CD14-positive monocyte (primary cell): ENCODE results near the gene ITGA5. TPM values are rescaled to one million over a fixed set of nuclear protein-coding genes. Genes with fewer than 3 reads are reported as not detected.

Experiments used
- DNase-seq, 3 donors: peaks; one replicate each; pipeline ENCODE4 v3.0.0-alpha.2; 2011 to 2022
- H2AFZ ChIP-seq: 2 replicates; pipeline ENCODE4 v1.6.0; 2012; ENCODE audit warnings: mild to moderate bottlenecking, low read depth, low read length, inconsistent platforms; ENCODE audit not compliant: insufficient read depth, poor library complexity, severe bottlenecking
- H3K27ac ChIP-seq, 2 donors: 1 replicate in 1 of 2; 2 replicates in 1 of 2; pipeline ENCODE4 v1.5.1; 2012 to 2013; ENCODE audit warnings: low read length in 2 of 2, control low read depth in 1 of 2, inconsistent platforms in 1 of 2, low read depth in 1 of 2, mild to moderate bottlenecking in 1 of 2
- H3K27me3 ChIP-seq, 2 donors: one replicate each; pipeline versions ENCODE4 v1.6.0 to v1.6.1; 2011 to 2013; ENCODE audit warnings: low read length in 2 of 2; ENCODE audit not compliant: control insufficient read depth in 2 of 2, insufficient read depth in 2 of 2
- H3K36me3 ChIP-seq, 2 donors: replicated peaks in 1 of 2; 1 replicate in 1 of 2; 2 replicates in 1 of 2; pipeline versions ENCODE4 v1.5.1 to v1.6.1; 2012 to 2013; ENCODE audit warnings: low read length in 2 of 2, control low read depth in 1 of 2, inconsistent platforms in 1 of 2, mild to moderate bottlenecking in 1 of 2; ENCODE audit not compliant: insufficient read depth in 2 of 2, control insufficient read depth in 1 of 2
- H3K4me1 ChIP-seq, 2 donors: 1 replicate in 1 of 2; 2 replicates in 1 of 2; pipeline versions ENCODE4 v1.5.1 to v1.6.1; 2012 to 2013; ENCODE audit warnings: low read length in 2 of 2, control low read depth in 1 of 2, inconsistent platforms in 1 of 2, mild to moderate bottlenecking in 1 of 2, moderate library complexity in 1 of 2; ENCODE audit not compliant: insufficient read depth in 2 of 2, control insufficient read depth in 1 of 2
- H3K4me2 ChIP-seq: replicated peaks from 2 replicates; pipeline ENCODE3; 2012; ENCODE audit warnings: low read length, moderate library complexity, mild to moderate bottlenecking; ENCODE audit not compliant: poor library complexity, severe bottlenecking; ENCODE audit errors: extremely low read depth
- H3K4me3 ChIP-seq, 3 experiments: fragments of 200-600 bp in 1 of 3; sonication (generic) in 1 of 3; replicated peaks in 1 of 3; 1 replicate in 2 of 3; 2 replicates in 1 of 3; pipeline ENCODE4 v1.5.1; 2011 to 2013; ENCODE audit warnings: low read length in 3 of 3, mild to moderate bottlenecking in 3 of 3, control low read depth in 2 of 3, low read depth in 2 of 3, inconsistent platforms in 1 of 3, moderate library complexity in 1 of 3
- H3K79me2 ChIP-seq: 2 replicates; pipeline ENCODE4 v1.6.0; 2012; ENCODE audit warnings: mild to moderate bottlenecking, control low read depth, inconsistent platforms, low read length, moderate library complexity; ENCODE audit not compliant: insufficient read depth
- H3K9ac ChIP-seq: 2 replicates; pipeline ENCODE4 v1.6.0; 2017; ENCODE audit warnings: low read length, mild to moderate bottlenecking; ENCODE audit not compliant: insufficient read depth, poor library complexity, severe bottlenecking
- H3K9me3 ChIP-seq, 2 donors: replicated peaks in 1 of 2; 1 replicate in 1 of 2; 2 replicates in 1 of 2; pipeline versions ENCODE4 v1.5.1 to v1.6.1; 2012 to 2013; ENCODE audit warnings: low read length in 2 of 2, control low read depth in 1 of 2; ENCODE audit not compliant: control insufficient read depth in 1 of 2, insufficient read depth in 1 of 2
- H4K20me1 ChIP-seq: 2 replicates; pipeline ENCODE4 v1.6.0; 2012; ENCODE audit warnings: mild to moderate bottlenecking, low read length, control low read depth, moderate library complexity; ENCODE audit not compliant: insufficient read depth
- H3K27ac Mint-ChIP-seq, 7 donors: one replicate each; pipeline ENCODE4 v1.8.0; 2020; ENCODE audit warnings: mild to moderate bottlenecking in 7 of 7, mixed read lengths in 7 of 7, moderate library complexity in 6 of 7, inconsistent platforms in 2 of 7
- H3K27me3 Mint-ChIP-seq, 3 donors: one replicate each; pipeline ENCODE4 v1.8.0; 2021 to 2022; ENCODE audit warnings: low read depth in 3 of 3, mild to moderate bottlenecking in 3 of 3, mixed read lengths in 3 of 3, moderate library complexity in 3 of 3, inconsistent platforms in 1 of 3
- H3K36me3 Mint-ChIP-seq, 2 donors: one replicate each; pipeline ENCODE4 v1.8.0; 2020; ENCODE audit warnings: mixed read lengths in 2 of 2, inconsistent platforms in 1 of 2, mild to moderate bottlenecking in 1 of 2
- H3K4me1 Mint-ChIP-seq: one replicate; pipeline ENCODE4 v1.8.0; 2020; ENCODE audit warnings: mild to moderate bottlenecking, mixed read lengths
- H3K4me3 Mint-ChIP-seq, 2 donors: one replicate each; pipeline ENCODE4 v1.8.0; 2020; ENCODE audit warnings: mild to moderate bottlenecking in 2 of 2, mixed read lengths in 2 of 2, moderate library complexity in 1 of 2
- H3K9me3 Mint-ChIP-seq, 7 donors: one replicate each; pipeline ENCODE4 v1.8.0; 2020 to 2022; ENCODE audit warnings: mixed read lengths in 7 of 7, mild to moderate bottlenecking in 6 of 7, moderate library complexity in 6 of 7, inconsistent platforms in 2 of 7
- CTCF ChIP-seq: fragments of 200-600 bp; IDR thresholded peaks from one replicate; pipeline ENCODE4 v1.8.0; 2022; ENCODE audit warnings: antibody characterized with exemption, mild to moderate bottlenecking
- WGBS: methylation state at CpG from one replicate; pipeline ENCODE4 v1.1.5; 2013; ENCODE audit warnings: missing lambda C conversion rate; ENCODE audit not compliant: insufficient coverage; 5-methylcytosine and 5-hydroxymethylcytosine counted together
- intact Hi-C, 2 donors: fragments of 100-400 bp; cut with micrococcal nuclease; formaldehyde crosslinking; loops; one replicate each; pipeline versions ENCODE4 v1.15.0 to v1.15.1; 2023
- polyA plus RNA-seq, 3 donors: library from polyadenylated mRNA; depleted of rRNA in 1 of 3; unstranded in 2 of 3; stranded (reverse) in 1 of 3; fragments of 300-500 nt in 2 of 3; fragments of >200 nt in 1 of 3; fragmentation: Illumina TruSeq in 2 of 3; gene quantifications; 1 replicate in 2 of 3; 2 replicates in 1 of 3; pipeline ENCODE4 v1.2.3, GENCODE V29; 2012 to 2021

ITGA5 gene
- polyA plus RNA-seq, 3 donors = 85.5 to 142 (median 99.4) TPM

- H3K79me2 ChIP-seq = no peaks in the 10 kb centered on the region
- no peaks in the 10 kb centered on the region for H3K36me3 ChIP-seq
- intact Hi-C loops = no loop called here
Observed at GRCh38 chr12:54442961-54443360, 23.9 kb upstream of the ITGA5 start.

GRCh38 chr12:54442099-54442498, 23.0 kb upstream of the ITGA5 start:
- Histone ChIP-seq H3K27ac (no peak overlapping the region), H3K4me1 (peaks cover 9% of the 10 kb centered on the region in 2 donors), H3K9me3 (no peaks in the 10 kb centered on the region), H4K20me1 (no peaks in the 10 kb centered on the region), H3K36me3 (no peaks in the 10 kb centered on the region), H3K4me2 (no peak overlapping the region), H2AFZ (no peak overlapping the region), H3K9ac (no peak overlapping the region), H3K79me2 (no peaks in the 10 kb centered on the region), H3K4me3 (no peak overlapping the region), H3K27me3 (no peaks in the 10 kb centered on the region)
- no peak overlapping the region for H3K4me3 Mint-ChIP-seq
- no peak overlapping the region for H3K27ac Mint-ChIP-seq
- peaks cover 0 to under 1% (median 0%) of the 10 kb centered on the region in 3 donors for H3K27me3 Mint-ChIP-seq
- no peak for DNase-seq
- H3K4me1 Mint-ChIP-seq = peaks cover 12% of the 10 kb centered on the region
- intact Hi-C loops = no loop called here
- no peaks in the 10 kb centered on the region for H3K9me3 Mint-ChIP-seq
- TF ChIP-seq CTCF = no peak
- no CpG with 5 or more reads among the region's 2 CpGs for WGBS
- H3K36me3 Mint-ChIP-seq = no peaks in the 10 kb centered on the region

More at GRCh38 chr12:54442961-54443360, 23.9 kb upstream of the ITGA5 start:
- no peak for TF ChIP-seq CTCF
- H3K4me2 ChIP-seq = no peak overlapping the region
- Mint-ChIP-seq H3K4me1 (peaks cover 12% of the 10 kb centered on the region), H3K4me3 (no peak overlapping the region), H3K36me3 (no peaks in the 10 kb centered on the region), H3K27ac (peak overlapping the region in 2 of 7 donors; percentile 2 to 26), H3K9me3 (no peaks in the 10 kb centered on the region), H3K27me3 (no peaks in the 10 kb centered on the region)
- no peak overlapping the region for H3K27ac ChIP-seq
- H3K4me3 ChIP-seq = no peak overlapping the region
- WGBS = no CpG with 5 or more reads among the region's 1 CpG
- peak in 1 of 3 donors; percentile 38 for DNase-seq
- H3K4me1 ChIP-seq = peaks cover 9% of the 10 kb centered on the region in 2 donors
- H4K20me1 ChIP-seq = no peaks in the 10 kb centered on the region
- no peaks in the 10 kb centered on the region for H3K9me3 ChIP-seq
- H2AFZ ChIP-seq = peak overlapping the region; percentile 16
- H3K9ac ChIP-seq = no peak overlapping the region
- H3K27me3 ChIP-seq = no peaks in the 10 kb centered on the region
